Activated CD8-positive, alpha-beta memory T cell treated with anti-CD3 and anti-CD28 coated beads, Interleukin-2, amount 50 U/mL, for 1 hour (primary cell): Measurements from ENCODE around the gene ZNF775.

Experiments used
- DNase-seq: peaks from one replicate; pipeline ENCODE4 v3.0.0-alpha.2; 2020; ENCODE audit errors: extremely low read depth

Gene ZNF775

DNA sequence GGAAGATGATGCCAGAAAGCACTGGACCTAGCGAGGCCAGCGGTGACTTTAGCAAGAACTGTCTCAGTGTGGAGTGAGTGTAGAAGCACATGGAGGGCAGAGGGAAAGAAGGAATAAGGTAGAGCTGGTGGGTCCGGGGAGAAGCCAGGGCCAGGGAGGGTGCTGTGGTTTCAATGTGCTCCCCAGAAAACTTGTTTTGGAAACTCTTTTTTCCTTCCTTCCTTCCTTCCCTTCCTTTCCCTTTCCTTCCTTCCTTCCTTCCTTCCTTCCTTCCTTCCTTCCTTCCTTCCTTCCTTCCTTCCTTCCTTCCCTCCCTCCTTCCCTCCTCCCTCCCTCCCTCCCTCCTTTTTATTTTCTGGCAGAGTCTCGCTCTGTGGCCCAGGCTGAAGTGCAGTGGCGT is 32.2 kb upstream of the ZNF775 start:
- no peak for DNase-seq

DNA sequence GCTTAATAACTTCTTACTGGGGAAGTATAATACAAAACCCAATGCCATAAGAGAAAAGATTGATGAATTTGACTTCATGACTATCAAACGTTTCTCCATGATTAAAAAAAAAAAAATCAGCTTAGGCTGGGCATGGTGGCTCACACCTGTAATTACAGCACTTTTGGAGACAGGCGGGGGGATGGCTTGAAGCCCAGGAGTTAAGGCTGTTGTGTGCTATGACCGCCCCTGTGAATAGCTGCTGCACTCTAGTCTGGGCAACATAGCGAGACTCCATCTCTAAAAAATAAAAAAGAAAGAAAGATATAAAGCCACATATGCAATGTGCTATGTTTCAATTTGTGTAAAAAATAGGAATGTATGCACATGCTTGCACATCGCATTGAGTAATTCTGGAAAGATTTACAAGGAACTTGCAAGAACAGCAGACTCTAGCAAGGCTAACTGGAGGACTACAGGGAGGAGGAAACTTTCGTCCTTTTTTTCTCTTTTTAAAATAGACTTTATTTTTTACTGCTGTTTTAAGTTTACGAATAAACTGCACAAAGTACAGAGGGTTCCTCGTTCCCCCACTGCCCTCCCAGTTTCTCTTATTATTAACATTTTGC is 27.4 kb upstream of the ZNF775 start:
- no peak for DNase-seq

DNA sequence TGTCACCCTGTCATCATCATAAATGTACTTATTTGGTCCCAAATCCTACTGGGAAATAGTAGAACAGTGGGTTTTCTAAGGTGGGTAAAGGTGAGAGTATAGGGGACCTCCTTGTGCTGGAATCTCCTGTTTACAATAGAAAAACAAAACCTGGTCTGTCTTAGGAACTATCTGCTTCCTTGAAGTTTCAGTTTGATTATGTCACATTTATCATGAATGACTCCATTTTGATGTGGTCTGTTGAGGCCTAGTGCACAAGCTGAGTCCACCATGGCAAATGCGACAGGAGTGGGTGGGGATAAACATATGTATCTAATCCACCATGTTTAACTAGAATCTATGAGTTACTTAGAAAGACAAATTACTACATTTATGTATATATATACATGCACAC is 23.5 kb upstream of the ZNF775 start:
- no peak for DNase-seq

DNA sequence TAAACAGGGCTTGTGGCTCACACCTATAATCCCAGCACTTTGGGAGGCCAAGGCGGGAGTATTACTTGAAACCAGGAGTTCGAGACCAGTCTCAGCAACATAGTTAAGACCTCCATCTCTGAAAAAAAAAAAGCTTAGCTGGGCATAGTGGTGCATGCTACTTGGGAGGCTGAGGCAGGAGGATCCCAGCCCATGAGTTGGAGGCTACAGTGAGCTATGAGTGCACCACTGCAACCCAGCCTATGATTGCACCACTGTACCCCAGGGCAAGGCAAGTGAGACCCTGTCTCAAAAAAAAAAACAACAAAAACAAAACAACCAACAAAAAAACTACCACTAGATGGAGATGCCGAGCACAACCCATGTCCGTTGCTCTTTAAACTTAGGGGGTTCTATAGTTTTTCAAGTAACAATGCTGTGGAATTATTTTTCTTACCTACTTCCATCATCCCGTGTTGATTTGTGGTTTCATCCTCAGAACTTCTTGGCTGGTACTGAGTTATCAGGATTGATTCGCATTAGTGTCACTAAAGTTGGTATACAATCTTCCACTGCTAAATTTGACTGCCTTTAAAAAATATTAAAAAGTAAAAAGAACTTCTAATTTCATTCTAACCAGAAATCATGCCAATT is 22.7 kb upstream of the ZNF775 start:
- no peak for DNase-seq

DNA sequence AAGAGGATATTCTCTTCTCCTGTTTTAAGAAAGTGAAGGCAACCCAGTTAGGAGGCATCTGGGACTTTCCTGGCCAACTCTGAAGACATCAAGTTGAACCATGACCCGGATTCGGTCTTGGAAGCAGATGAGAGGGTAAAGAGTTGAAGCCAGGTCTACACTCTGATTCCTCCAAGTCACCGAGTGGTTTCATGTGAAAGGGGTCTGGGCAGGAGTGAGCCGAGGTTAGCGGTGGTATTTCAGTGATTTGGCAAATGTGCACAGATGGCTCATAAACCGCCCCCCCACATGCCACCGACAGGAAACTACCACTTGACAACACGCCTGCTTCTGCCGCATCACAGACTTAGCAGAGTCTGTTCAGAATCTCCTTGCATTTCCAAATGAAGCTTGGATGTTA is 21.9 kb upstream of the ZNF775 start:
- DNase-seq, result peak; percentile 70

DNA sequence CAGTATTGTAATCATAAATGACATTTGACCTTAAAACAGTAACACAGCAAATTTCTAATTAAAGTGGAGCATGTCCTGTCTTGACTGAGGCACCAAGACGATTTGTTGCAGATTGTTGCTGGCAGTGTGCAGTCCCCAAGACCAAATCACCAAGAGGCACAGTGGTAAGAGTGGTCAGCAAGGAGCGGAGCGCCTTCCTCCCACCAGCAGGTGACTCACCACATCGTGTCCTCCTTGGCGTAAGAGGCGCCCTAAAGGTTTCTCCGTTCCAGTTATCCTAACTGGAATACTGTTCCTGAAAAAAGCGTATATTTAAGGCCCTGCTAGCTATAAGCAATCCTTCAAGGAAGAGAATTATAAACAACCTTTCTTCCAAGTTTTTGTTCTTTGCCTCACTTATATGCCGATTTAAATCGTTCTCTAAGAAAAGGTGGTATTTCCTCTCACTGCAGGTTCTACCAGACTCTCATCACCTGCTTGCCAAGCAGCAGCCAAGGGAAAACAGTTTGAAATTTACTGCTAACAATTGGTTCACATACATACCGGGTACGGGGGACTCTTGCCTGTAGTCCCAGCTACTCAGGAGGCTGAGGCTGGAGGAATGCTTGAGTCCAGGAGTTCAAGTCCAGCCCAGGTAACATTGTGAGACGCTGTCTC is 21.2 kb upstream of the ZNF775 start:
- no peak for DNase-seq

DNA sequence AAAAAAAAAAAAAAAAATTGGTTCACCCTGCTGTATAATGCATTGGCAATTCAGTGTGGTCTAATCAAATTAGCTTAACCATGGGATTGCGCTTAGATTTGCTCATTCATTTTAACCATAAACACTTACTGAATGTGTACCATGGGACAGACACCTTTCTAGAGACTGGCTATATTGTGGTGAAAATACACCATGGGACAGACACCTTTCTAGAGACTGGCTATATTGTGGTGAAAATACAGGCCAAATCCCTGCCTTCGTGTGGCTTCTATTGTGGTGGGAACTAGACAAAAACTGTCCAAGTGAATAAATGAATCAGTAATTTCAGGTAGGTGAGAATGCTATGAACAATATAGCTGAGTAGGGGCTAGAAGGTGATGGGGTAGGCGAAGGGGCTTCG is 20.7 kb upstream of the ZNF775 start:
- no peak for DNase-seq

DNA sequence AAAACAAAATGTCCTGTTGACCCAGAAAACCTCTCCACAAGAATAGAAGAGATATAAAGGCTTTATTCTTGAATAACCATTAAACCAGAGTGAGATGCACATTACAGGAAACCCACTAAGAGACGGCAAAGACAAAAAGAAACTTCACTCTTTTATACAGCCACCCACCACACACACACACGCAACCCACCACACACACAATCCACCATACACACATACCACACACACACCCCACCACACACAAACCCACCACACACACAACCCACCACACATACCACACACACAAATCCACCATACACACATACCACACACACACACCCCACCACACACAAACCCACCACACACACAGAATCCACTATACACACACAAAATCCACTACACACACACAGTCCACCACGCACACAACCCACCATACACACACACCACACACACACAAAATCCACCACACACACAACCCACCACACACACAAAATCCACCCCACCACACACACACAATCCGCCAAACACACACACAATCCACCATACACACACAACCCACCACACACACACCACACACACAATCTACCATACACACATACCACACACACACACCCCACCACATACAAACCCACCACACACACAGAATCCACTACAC is 20.0 kb upstream of the ZNF775 start:
- no peak for DNase-seq

DNA sequence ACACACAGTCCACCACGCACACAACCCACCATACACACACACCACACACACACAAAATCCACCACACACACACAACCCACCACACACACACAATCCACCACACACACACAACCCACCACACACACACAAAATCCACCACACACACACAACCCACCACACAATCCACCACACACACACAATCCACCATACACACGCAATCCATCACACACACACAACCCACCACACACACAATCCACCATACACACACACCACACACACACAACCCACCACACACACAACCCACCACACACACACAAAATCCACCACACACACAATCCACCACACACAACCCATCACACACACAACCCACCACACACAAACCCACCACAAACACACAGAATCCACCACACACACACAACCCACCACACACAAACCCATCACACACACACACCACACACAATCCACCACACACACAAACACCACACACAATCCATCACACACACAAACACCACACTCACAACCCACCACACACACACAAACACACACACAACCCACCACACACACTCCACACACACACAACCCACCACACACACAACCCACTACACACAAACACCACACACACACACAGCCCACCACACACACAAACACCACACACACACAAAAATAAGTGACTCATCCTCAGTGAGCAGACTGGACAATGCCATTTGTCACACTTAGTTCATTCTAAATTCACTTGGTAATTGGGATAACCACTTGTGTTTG is 19.3 kb upstream of the ZNF775 start:
- no peak for DNase-seq

DNA sequence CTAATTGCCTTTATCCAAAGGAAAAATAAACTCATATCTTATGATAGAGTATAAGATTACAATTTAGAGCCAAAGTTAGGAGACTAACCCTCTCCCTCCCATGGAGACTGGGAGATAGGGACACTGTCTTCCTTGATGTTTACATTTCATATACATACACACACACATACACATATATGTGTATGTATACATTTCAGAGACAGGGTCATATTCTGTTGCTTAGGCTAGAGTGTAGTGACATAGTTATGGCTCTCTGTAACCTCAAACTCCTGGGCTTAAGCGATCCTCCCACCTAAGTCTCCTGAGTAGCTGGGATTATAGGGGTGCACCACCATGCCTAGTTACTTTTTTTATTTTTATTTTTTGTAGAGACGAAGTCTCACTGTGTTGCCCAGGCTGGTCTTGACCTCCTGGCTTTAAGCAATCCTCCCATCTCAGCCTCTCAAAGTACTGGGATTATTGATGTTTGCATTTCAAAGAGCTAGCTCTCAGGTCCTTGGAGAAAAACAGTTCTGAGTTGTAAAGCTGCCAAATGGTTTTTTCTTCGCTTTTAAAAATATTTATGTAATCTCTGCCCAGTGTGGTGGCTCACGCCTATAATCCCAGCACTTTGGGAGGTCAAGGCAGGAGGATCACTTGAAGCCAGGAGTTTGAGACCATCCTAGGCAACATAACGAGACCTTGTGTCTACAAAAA is 18.6 kb upstream of the ZNF775 start:
- no peak for DNase-seq

DNA sequence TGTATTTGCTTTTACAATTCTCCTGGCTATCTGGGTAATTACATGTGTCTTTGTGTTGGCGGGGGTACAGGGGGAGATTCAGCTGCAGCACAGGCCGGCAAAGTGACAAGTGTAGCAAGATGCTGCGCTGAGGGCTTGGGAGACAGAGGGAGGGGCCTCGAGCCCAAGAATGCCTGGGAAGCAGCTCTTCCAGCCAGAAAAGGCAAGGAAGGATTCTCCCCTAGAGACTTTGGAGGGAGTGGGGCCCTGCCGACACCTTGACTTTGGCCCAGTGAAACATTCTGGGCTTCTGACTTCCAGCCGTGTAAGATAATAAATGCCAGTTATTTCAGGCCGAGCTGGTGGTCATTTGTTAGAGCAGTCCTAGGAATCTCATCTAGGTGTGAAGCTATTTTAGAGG is 17.7 kb upstream of the ZNF775 start:
- DNase-seq, result no peak

DNA sequence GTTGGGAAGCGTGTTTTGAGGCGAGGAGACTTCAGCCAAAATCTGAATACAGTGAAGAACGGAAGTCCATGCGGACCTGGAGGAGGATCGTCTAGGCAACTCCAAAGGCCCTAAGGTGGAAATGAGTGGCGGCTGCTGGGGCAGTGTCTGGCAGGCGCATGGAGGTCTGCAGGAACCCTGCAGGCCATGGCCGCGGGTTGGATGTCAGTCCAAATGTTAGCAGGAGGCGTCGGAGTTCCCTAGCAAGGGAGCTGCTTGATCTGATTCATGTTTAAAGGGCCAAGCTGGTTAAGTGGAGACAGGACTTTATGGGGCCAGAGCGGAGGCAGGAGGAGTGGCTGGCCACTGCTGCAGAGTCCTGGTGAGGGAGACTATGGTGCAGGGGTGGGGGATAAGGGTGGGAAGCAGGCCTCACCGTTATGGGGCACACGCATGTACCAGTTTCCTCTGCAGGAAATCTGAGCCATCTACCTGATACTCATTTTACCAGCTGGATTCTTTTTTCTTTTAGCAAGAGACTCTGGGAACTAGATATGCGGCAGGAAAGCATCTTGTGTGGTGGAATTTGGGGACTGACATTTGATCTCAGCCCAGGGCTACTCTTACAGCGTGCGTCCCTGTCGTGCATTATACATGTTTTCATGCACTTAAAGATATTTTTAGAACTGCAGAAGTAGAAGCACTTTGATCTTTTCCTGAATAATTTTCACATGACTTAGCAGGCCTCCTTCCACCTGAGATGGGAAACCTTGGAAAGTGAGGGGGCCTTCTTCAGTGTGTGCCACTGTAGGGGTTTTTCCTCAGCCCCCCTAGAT is 17.1 kb upstream of the ZNF775 start:
- no peak for DNase-seq

DNA sequence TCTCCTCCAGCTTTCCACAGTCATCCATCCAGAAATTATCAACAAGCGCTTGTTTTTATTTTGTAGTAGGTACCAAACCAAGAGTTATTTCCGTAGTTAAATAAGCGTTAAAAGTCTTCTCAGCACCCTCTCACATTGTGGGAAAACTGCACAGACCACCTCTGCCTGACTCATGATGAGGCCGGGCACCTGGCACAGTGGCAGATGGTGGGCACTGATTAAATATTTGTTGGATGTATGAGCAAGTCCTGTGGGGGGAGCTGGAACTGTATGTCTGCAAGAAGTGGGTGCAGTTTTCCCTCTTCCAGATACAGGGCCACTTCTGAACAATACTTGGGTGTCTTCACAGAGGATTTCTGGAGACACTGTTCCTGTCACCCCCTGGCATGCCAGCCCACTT is 15.8 kb upstream of the ZNF775 start:
- no peak for DNase-seq

DNA sequence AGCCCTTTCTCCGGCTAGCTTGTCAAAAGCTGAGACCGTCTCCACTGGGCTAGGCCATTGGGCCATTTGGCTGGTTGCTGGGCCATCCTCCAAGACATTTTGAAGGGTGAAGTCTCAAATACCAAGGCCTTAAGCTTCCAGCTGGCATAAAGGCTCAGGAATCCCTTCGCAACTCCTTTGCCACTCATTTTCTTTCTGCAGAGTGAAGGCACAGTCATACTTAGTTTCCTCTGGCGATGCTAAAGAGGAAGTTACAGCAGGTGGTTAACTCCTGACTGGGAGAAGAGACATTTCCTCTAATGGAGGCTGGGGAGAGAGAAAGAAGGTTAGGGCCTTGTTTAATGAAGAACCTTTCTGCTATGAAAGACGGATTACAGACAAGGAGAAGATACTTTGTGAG is 15.3 kb upstream of the ZNF775 start:
- DNase-seq, result no peak

DNA sequence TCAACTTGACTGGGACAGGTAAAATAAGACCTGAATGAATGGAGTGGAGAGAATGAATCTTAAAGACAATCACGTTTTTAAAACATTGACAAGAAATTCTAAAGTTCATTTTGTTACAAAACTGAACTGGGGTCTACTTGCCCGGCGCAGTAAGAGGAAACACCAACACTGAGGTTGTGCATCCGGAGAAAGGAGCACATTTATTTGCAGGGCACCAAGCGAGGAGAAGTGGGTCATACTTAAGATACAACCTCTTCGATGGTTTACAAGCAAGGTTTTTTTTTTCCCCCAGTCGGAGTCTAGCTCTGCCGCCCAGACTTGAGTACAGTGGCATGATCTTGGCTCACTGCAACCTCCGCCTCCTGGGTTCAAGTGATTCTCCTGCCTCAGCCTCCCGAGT is 13.9 kb upstream of the ZNF775 start:
- DNase-seq, result no peak

DNA sequence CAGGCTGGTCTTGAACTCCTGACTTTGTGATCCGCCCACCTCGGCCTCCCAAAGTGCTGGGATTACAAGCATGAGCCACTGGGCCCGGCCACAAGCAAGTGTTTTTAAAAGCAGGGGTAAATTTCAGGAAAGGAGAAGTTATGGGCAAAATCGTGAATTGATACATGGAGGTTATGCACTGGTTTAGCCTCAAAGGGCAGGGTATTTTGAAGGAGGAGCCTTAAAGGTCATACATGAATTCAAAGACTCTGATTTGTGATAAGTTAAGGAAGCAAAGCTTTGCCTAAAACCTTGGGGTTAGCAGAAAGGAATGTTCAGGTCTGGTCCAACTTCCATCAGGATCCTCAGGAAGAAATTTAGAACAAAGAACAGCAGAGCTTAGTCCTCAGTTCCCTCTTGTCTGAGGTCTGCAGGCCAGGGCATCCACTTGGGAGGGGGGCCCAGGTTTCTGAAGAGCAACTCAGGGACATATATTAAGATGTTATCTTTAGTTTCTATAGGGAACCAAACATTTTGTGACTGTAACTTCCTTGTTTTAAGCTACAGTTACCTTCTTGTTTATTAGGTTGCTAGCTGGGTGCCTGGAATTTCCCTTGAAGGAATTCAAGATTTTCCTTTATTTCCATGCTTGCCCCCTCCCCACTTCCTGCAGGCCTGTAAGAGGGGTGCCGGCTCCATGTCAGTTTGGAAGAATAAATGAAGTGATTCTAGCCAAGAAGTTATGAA is 13.3 kb upstream of the ZNF775 start:
- DNase-seq, result no peak

DNA sequence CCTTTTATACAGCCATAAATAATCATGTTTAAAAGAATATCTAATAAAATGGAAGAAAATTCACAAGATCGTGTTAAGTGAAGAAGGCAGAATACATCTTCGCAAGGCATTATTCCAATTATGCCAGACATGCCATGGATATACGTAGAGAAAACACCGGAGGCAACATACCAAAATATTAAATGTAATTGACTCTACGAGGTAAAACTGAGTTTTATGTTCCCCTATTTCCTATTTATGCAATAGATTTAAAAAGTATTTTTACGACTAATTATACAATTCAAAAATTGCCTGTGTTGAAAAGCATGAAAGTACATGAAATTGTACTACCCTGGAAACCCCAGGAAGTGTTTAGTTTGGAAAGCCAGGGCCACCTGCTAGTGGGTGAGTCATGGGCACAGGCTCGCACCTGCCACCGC is 11.4 kb upstream of the ZNF775 start:
- DNase-seq, result no peak

DNA sequence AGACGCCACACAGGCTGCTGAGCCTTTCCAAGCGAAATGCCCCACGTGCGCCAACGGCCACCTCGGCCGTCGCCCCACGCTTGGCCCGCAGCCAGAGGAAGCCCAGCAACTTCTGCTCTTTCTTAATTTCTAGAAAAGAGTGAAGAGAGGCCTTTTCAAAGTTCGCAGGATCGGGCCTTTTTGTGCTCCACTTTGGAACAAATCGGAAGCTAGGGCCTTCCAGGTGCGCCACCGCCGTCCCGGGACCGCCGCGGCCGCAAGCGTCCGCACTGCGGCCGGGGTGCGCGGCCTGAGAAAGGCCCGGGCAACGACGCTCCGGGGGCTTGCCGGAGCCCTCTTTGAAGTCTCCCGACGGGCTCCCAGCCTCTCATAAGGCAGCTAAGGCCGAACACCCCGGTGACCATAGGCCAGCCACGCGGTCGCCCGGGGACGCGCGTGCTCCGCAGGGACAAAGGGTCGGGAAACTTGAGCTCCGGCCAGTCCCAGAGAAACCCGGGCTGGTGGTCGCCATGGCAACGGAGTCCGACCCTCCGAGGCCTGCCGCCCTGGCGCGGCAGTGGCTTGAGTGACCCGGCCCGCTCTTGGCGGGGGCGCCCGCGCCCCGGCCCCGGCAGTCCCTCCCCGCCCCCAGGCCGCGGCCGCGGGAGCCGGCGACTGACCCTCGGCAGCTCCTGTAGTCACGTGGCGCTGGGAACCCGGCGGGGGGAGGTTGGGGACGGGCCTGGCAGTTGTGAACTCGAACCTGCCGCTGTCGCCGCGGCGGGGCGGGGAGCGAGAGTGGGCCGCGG is 10.8 kb upstream of the ZNF775 start, which contains the start of gene REPIN1:
Gene REPIN1 (plus strand): TSS at position 727 of the 788 bp plus-strand sequence. CDS start 890 bp downstream, outside the sequence.
- DNase-seq, result peak; percentile 80
